GM18861 (cell line): ENCODE results near the gene AUTS2.

Experiments
- ATAC-seq: cut with Tn5 transposase; IDR thresholded peaks from one replicate; pipeline ENCODE4 v1.9.1; 2021; ENCODE audit not compliant: unreplicated experiment

Gene AUTS2

GRCh38 chr7:70598976-70599375 lies 1000.7 kb downstream of the AUTS2 start:
- no peak for ATAC-seq

DNA sequence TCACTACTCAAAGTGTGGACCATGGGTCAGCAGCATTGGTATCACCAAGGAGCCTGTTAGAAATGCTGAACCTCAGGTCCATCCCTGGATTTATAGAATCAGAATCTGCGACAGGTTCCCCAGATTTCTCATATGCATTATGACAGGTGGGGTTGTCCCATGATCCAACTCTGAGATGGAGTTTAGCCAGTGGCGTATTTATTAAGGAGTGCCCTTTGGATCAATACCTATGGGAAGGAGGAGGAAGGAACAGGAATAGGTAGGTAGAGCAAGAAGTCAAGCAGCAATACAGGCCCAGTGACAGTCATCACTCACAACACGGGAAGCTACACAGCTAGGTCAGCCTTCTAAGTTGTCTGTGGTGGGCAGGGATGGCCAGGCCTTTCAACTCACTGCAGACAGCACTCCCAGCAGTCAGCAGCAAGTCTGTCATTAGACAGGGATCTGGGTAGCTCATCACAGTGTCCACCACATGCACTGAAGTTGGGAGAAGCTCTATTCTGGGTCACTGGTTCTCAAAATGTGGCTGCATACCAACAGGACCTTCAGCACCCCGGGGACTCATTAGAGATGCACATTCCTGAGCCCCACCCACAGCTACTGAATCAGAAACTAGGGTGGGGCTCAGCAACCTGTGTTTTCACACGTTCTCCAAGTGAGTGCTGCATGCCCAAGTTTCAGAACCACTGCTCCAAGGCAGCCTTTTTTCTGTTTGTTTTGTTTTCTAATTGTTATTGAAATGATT lies 1001.3 kb downstream of the AUTS2 start:
- ATAC-seq, result no peak

GRCh38 chr7:70600993-70601392 lies 1002.7 kb downstream of the AUTS2 start:
- ATAC-seq, result no peak

DNA sequence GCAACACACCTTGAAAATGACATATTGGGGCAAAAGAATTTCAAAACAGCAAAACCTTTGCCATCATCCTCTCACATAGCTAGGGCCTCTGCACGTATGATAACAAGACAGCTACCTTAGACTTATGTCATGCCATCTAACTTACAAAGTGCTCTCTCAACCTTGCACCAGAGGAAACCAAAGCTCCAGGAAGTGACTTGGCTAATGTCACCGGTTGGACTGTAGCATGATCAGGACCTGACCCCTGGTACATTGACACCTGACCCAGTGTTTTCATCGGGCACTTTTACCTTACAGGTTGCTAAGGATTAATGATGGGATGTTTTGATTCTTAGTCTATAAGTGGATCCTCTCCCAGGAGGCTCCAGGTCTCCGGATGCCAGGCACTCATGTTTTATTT lies 1003.8 kb downstream of the AUTS2 start:
- ATAC-seq, result no peak

DNA sequence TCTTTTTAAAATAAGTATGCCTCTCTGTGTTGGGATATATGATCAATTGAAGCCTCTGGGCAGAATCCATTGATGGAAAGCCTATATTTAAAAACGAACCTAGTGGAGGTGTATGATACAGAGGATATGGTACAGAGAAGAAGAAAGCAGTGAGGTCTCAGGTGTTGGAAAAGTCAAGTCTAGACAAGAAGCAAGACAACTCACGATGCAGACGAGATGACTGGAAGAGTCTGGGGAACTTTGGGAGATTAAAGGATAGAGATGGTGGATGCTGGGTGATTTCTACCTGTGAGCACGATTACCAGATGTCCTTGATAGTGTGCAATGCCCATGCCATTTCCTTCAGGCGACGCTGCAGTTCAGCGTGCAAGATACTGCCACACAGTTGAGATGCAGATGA lies 1009.0 kb downstream of the AUTS2 start:
- ATAC-seq, result no peak

DNA sequence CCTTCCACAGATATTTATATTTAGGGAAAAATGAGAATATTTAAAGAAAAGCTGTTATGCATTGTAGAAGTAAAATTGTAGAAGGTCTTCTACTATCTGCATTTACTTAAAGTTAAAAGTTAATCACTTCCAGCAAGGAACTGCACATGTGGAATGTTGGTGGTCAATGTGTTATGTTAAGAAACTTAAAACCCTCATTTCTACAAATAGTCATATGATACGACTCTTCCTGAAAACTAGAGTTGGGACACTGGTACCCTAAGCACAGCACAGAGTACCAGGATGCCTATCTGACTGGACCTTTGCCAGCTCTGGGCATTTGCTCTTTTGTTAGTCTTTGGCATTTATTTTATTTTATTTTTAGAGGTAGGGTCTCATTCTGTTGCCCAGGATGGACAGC lies 1009.5 kb downstream of the AUTS2 start:
- no peak for ATAC-seq

DNA sequence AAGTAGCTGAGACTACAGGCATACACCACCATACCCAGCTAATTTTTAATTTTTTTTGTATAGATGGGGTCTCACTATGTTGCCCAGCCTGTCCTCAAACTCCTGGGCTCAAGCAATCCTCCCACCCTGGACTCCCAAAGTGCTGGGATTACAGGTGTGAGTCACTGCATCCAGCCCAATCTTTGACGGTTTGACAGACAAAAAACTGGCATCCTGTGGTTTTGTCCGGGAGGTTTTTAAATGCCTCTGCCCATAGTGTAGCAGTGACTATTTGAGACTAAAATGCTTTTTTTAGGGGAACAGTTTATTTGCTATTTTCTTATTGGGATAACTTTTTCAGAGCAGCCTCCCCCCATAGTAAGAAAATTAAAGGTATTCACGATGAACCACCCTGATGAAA lies 1010.0 kb downstream of the AUTS2 start:
- ATAC-seq, result no peak

DNA sequence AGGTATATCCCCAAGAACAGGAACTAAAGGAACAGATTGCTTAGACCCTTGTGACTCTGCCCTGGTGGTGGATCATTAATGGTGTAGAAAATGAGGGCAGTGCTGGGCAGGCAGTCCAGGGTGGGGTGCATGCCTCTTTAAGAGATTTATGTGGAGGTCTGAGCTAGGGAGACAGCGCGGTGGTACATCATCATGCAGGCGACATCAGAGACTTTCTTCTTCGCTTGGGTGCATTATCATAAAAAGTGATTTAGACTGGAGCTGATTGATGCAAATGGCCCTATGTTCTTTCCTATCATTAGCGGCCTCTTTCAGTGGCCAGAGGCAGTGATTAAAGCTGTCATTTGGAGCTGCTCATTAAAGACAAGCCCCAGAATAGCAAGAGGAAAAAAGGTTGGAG lies 1014.5 kb downstream of the AUTS2 start:
- ATAC-seq, result no peak

GRCh38 chr7:70614237-70615045 lies 1016.2 kb downstream of the AUTS2 start:
- no peak for ATAC-seq

DNA sequence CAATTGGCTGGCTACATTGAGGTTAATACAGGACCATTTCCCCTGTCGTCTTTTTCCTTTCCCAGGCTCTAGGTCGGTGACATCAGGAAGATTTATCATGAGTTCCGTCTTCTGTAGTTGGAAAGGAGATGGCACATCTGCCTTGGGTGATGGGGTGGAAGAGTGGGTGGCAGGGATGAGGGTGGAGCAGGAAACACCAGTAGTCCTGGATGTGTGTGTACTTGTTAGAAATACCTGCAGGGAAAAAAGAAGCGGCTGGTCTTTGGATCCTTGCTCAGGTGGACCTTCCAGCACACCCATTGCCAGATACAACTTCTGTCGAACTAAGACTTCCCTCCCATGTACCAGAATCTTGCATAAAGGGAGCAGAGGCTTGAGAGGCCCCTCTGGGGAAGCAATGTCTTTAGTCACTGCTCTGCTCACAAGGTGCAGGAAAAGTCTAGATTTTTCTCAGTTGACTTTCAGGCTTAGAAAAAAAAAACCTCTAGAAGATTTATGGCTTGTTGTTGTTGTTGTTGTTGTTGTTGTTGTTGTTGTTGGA lies 1016.9 kb downstream of the AUTS2 start:
- no peak for ATAC-seq

GRCh38 chr7:70616211-70616610 lies 1017.9 kb downstream of the AUTS2 start:
- no peak for ATAC-seq

DNA sequence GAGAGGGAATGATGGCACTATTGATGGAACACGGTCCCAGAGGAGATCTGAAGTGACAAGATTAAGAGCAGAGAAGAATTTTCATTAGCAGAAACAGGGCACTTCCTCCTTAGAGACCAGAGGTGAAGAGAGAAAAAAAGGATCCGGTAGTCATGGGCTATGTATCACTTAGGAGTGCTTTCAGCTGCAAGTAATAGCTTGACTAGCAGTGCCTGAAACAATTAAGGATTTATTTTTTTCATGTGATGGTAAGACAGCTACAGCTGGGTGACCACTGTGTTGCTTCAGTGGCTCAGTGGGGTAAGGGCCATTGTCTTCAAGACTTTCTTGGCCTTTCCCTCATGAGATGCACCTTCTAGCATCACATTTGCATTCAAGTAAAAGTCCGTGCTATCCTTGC lies 1018.5 kb downstream of the AUTS2 start:
- no peak for ATAC-seq

DNA sequence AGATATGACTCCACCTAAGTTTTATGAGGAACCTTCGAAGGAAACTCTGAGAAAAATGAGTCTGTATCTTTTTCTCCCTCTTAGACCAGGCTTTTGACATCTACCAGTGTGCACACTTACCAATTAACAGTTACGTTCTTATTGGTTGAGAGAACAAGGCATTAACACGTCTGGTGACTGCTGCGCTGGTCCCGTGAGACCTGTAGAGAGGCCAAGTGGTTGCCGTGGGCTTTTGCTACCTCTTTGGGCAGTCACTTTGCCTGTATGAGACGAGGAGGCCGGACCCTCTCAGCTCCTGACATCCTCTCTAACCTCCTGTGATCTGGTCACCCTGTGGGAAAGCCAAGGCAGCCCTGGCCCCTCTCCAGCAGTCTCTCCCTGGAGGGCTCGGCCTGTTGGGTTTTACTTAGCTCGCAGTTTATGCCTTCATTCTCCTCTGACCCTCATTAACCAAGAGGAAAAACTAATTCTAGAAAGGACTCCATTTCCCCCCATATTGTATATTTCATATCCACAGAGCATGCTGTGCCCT lies 1019.8 kb downstream of the AUTS2 start:
- no peak for ATAC-seq

- no peak for ATAC-seq
These were observed 1020.9 kb downstream of the AUTS2 start for GRCh38 chr7:70619130-70619529.

- no peak for ATAC-seq
These were observed 1021.4 kb downstream of the AUTS2 start for GRCh38 chr7:70619659-70620058.

DNA sequence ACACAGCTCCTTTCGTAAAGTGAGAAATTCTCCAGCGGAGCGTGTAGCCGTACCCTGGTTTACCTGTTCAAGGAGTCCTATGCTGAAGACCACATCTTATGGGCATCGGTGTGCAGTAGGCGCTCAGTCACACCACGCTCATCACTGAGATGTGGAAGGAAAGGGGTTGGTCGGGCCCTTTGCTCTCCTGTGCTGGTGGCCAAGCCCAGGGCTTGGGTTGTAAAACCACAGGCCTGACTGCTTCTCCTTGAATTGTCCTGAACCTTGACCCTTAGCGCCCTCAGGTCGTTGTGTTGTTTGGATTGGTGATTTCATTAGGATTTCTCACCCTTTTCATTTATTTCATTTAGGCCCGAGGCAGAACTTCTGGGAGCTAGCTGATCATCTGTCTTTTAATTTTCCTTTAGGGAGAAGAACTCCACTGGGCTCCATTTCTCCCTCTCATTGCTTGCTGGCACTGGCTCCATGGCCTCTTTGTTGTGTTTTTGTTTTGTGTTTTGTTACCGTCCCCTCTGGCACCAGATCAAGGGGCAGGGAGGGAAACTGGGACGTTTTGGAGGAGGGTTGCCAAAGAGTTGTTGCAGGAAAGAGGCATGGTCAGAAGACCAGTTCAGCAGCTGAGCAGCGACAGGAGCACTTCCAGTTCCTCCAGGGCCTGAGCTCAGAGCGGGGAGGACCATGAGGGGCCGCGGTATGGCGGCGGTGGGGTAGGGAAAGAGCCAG lies 1022.2 kb downstream of the AUTS2 start:
- no peak for ATAC-seq

- no peak for ATAC-seq
These were observed 1023.8 kb downstream of the AUTS2 start for GRCh38 chr7:70621954-70622600.

DNA sequence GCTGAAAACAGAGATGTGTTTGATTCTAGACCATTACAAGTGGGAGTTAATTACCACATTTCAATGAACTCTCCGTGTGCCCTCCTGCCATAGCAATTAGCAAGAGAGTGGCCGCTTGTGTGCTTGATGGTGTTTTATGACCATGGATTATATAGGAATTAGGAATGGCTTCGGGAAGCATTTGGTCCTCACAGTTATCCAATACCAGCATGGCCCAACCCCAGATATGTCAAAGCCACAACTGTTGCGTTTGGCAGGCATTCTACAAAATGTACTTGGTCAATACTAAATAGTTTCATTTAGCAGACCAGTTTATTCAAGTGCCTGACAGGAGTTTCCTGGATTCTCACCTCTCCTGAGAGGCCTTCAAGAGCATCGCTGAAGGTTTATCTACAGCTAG lies 1024.7 kb downstream of the AUTS2 start:
- no peak for ATAC-seq

DNA sequence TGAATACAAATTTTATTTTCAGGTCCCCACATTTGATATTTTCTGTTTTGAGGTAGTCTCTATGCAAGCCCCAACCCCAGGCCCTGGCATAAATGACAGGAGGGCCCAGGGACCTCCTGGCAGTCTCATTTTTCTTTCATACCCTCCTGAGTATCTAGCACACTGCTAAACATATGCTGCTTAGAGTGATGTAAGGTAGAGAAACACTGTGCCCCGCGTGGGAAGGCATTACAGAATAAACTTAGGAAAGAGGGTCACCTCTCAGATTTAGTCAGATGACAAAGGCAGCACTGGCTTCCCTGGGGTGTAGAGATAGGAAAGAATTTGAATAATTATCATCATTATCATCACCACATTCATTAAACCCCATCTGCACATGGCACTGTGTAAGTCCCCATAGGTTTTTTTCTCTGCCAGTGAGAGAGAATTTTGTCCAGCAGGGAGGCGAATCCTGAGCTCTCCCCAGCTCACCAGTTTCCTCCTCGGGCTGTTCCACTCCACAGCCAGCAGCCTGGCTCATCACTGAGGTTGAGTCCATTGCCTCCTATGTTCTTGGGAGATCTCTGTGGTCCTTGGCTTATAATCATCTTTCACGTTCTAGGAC lies 1026.3 kb downstream of the AUTS2 start:
- no peak for ATAC-seq

DNA sequence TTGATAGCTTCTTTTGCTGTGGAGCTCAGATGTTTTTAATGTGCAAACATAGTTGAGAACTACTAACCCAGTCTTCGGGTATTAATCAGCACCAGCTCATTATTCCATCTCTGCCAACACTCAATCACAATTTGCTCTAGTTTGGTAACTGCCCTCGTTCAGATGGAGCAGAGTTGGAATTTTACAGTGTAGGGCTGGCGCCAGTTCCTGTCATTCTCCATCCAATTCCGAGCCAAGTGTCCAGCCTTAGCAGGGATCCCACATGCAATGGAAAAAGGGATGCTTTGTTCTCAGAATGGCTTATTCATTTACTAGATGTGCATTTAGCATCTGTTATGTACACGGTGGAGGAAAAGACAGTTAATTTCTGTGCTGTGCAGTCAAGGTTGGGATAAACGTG lies 1029.2 kb downstream of the AUTS2 start:
- no peak for ATAC-seq
